Measurements from ENCODE around the gene ZSCAN21.

ZSCAN21 gene

DNA sequence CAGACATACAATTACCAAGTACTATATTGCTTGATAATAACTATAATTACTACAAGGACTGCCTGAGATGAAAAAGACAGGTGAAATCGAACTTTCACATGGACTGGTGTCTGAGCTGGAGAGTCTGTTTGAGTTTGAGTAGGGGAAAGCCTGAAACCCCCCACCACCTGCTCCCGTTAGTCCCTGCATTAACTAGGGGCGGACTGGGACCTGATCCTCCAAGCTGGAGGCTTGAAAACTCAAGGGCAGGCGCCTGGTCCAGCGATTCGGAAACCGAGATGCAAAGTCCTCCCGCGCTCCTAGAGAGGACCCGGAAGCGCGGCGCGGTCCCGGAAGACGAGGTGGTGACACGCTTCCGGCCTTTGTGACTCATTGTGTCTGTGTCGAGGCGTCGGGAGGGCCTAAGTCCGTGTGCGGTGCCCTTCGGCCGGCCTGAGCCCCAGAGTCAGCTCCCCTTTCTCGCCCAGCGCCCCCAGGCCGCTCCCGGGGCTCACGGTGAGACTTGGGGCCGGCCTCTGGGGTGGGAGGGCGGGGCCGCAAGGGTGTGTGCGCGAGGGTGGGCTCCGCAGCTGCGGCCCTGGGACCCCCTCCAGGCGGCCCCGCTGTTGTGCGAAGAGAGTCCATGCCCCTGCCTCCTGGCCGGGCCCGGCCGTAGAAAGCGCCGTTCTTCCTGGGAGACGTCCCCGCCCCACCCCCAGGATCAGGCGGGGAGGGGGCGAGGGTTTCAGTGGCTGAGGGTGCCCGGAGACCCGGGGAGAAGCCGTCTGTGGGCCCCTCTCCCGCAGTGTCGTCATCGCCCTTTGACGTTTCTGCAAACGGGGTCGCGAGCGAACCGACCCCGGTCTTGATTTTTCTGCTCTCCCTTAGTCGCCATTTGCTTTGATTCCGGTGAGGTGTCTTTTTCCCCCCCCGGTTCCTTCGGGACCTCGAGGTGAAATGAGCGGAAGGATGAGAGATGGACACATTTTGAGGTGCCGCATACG lies 34.1 kb upstream of the ZSCAN21 start, which contains the start of gene ZKSCAN1:
Gene ZKSCAN1 (plus strand): TSS at position 365 of the 983 bp plus-strand sequence. CDS start 7,911 bp downstream, outside the sequence.
- no peaks in the 10 kb centered on the region for H3K27me3 ChIP-seq (ENCODE audit: control insufficient read depth, insufficient read depth, low read length)
- peaks cover 10% of the 10 kb centered on the region for H3K4me1 ChIP-seq (ENCODE audit: control insufficient read depth, low read depth, low read length)
- peaks cover 6% of the 10 kb centered on the region for H3K36me3 ChIP-seq (ENCODE audit: control insufficient read depth, low read depth, low read length)
- H3K9me3 ChIP-seq (ENCODE audit: control insufficient read depth, low read depth, low read length) = no peaks in the 10 kb centered on the region
- peak within 1 kb of the TSS; percentile 93 for H3K4me3 ChIP-seq (ENCODE audit: low read length)
- H3K9ac ChIP-seq (ENCODE audit: low read length) = peak within 1 kb of the TSS; percentile 97
- H3K27ac ChIP-seq (ENCODE audit: low read length) = peak within 1 kb of the TSS; percentile 82

DNA sequence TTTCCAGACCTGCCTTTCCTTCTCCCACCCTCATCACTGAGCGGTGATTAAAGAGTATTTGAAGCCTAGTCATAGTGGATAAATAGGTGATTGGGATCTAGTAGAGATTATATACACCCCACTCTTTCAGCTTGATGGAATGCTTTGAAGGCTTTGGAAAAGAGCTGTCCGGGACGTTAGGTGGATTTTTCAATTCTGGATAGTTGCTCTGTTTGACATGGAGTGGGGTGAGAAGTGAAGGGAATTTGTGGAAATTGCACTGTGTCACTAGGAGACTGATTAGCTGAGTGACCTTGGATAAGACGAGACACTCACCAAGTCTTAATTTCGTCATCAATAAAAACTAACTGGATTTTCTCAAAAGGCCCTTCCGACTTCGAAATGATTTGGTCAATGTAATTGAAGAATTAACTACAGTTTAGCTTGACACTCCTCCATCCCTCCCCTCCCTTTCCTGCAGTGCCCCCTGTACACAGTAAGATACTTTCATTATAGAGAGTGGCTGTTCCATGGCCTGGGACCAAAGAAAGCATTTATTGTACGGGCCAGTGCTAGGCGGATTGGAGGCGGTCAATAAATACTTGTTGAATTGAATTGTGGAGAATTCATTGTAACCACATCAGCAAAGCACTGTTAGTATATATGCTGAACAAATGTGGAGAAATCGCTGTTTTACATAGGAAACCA lies 33.2 kb upstream of the ZSCAN21 start:
- H3K4me1 ChIP-seq (ENCODE audit: control insufficient read depth, low read depth, low read length) = peaks cover 10% of the 10 kb centered on the region
- peaks cover 6% of the 10 kb centered on the region for H3K36me3 ChIP-seq (ENCODE audit: control insufficient read depth, low read depth, low read length)
- peak overlapping the region; percentile 93 for H3K4me3 ChIP-seq (ENCODE audit: low read length)
- H3K27me3 ChIP-seq (ENCODE audit: control insufficient read depth, insufficient read depth, low read length) = no peaks in the 10 kb centered on the region
- peak overlapping the region; percentile 97 for H3K9ac ChIP-seq (ENCODE audit: low read length)
- H3K9me3 ChIP-seq (ENCODE audit: control insufficient read depth, low read depth, low read length) = no peaks in the 10 kb centered on the region
- H3K27ac ChIP-seq (ENCODE audit: low read length) = peak overlapping the region; percentile 82

GRCh38 chr7:100017300-100017699 lies 32.3 kb upstream of the ZSCAN21 start:
- Histone ChIP-seq H3K9ac (ENCODE audit: low read length) (no peak overlapping the region), H3K4me3 (ENCODE audit: low read length) (no peak overlapping the region), H3K27me3 (ENCODE audit: control insufficient read depth, insufficient read depth, low read length) (no peaks in the 10 kb centered on the region), H3K4me1 (ENCODE audit: control insufficient read depth, low read depth, low read length) (peaks cover 10% of the 10 kb centered on the region), H3K9me3 (ENCODE audit: control insufficient read depth, low read depth, low read length) (no peaks in the 10 kb centered on the region), H3K36me3 (ENCODE audit: control insufficient read depth, low read depth, low read length) (peaks cover 9% of the 10 kb centered on the region), H3K27ac (ENCODE audit: low read length) (no peak overlapping the region)

DNA sequence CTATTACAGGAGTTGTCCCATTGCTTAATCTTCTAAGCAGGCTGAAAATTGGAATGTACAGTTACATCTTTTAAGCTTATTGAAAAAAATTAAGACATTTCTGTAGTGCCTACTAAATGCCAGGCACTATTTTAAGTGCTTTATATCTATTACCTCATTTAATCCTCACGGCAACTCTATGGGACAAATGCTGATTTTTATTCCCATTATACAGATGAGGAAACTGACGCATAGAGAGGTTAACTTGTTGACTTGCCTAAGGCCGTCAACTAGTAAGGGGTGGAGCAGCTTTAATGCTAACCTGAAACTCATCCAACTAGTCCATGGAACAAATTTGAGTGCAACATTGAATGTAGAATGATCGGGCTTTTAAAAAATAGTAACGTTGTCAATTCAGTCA lies 31.7 kb upstream of the ZSCAN21 start:
- Histone ChIP-seq H3K4me1 (ENCODE audit: control insufficient read depth, low read depth, low read length) (peaks cover 10% of the 10 kb centered on the region), H3K27me3 (ENCODE audit: control insufficient read depth, insufficient read depth, low read length) (no peaks in the 10 kb centered on the region), H3K4me3 (ENCODE audit: low read length) (no peak overlapping the region), H3K36me3 (ENCODE audit: control insufficient read depth, low read depth, low read length) (peaks cover 12% of the 10 kb centered on the region), H3K27ac (ENCODE audit: low read length) (no peak overlapping the region), H3K9ac (ENCODE audit: low read length) (no peak overlapping the region), H3K9me3 (ENCODE audit: control insufficient read depth, low read depth, low read length) (no peaks in the 10 kb centered on the region)

- no peaks in the 10 kb centered on the region for H3K27me3 ChIP-seq (ENCODE audit: control insufficient read depth, insufficient read depth, low read length)
- no peak overlapping the region for H3K4me3 ChIP-seq (ENCODE audit: low read length)
- H3K27ac ChIP-seq (ENCODE audit: low read length) = no peak overlapping the region
- no peak overlapping the region for H3K9ac ChIP-seq (ENCODE audit: low read length)
- peaks cover 27% of the 10 kb centered on the region for H3K36me3 ChIP-seq (ENCODE audit: control insufficient read depth, low read depth, low read length)
- no peaks in the 10 kb centered on the region for H3K9me3 ChIP-seq (ENCODE audit: control insufficient read depth, low read depth, low read length)
- peaks cover 10% of the 10 kb centered on the region for H3K4me1 ChIP-seq (ENCODE audit: control insufficient read depth, low read depth, low read length)
Observed at GRCh38 chr7:100019908-100020307, 29.7 kb upstream of the ZSCAN21 start.

DNA sequence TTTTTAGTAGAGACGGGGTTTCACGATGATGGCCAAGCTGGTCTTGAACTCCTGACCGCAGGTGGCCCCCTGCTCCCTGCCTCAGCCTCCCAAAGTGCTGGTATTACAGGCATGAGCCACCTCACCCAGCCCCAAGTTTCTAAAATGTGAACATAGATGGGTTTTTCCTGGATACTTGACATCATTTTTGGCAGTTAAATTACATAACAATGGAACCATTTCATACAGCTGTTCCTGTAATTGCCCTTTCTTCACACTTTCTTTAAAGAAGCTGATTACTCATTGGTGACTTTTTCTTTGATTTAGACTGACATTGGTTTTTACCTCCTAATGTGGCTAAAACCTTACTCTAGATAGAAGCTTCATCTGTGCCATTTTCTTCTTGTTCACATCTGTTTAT lies 28.3 kb upstream of the ZSCAN21 start:
- Histone ChIP-seq H3K27me3 (ENCODE audit: control insufficient read depth, insufficient read depth, low read length) (no peaks in the 10 kb centered on the region), H3K4me3 (ENCODE audit: low read length) (no peak overlapping the region), H3K27ac (ENCODE audit: low read length) (no peak overlapping the region), H3K36me3 (ENCODE audit: control insufficient read depth, low read depth, low read length) (peaks cover 41% of the 10 kb centered on the region), H3K9me3 (ENCODE audit: control insufficient read depth, low read depth, low read length) (no peaks in the 10 kb centered on the region), H3K4me1 (ENCODE audit: control insufficient read depth, low read depth, low read length) (peaks cover 6% of the 10 kb centered on the region), H3K9ac (ENCODE audit: low read length) (no peak overlapping the region)

- H3K36me3 ChIP-seq (ENCODE audit: control insufficient read depth, low read depth, low read length) = peaks cover 49% of the 10 kb centered on the region
- H3K27ac ChIP-seq (ENCODE audit: low read length) = no peak overlapping the region
Observed at GRCh38 chr7:100022621-100023020, 27.0 kb upstream of the ZSCAN21 start.

GRCh38 chr7:100023526-100023925 lies 26.0 kb upstream of the ZSCAN21 start:
- no peak overlapping the region for H3K4me3 ChIP-seq (ENCODE audit: low read length)
- H3K36me3 ChIP-seq (ENCODE audit: control insufficient read depth, low read depth, low read length) = peaks cover 49% of the 10 kb centered on the region
- H3K27me3 ChIP-seq (ENCODE audit: control insufficient read depth, insufficient read depth, low read length) = no peaks in the 10 kb centered on the region
- H3K4me1 ChIP-seq (ENCODE audit: control insufficient read depth, low read depth, low read length) = no peaks in the 10 kb centered on the region
- no peak overlapping the region for H3K27ac ChIP-seq (ENCODE audit: low read length)
- no peaks in the 10 kb centered on the region for H3K9me3 ChIP-seq (ENCODE audit: control insufficient read depth, low read depth, low read length)
- H3K9ac ChIP-seq (ENCODE audit: low read length) = no peak overlapping the region

More at GRCh38 chr7:100022621-100023020, 27.0 kb upstream of the ZSCAN21 start:
- no peak overlapping the region for H3K4me3 ChIP-seq (ENCODE audit: low read length)
- no peaks in the 10 kb centered on the region for H3K9me3 ChIP-seq (ENCODE audit: control insufficient read depth, low read depth, low read length)
- no peak overlapping the region for H3K9ac ChIP-seq (ENCODE audit: low read length)
- H3K27me3 ChIP-seq (ENCODE audit: control insufficient read depth, insufficient read depth, low read length) = no peaks in the 10 kb centered on the region
- H3K4me1 ChIP-seq (ENCODE audit: control insufficient read depth, low read depth, low read length) = no peaks in the 10 kb centered on the region

- Histone ChIP-seq H3K36me3 (ENCODE audit: control insufficient read depth, low read depth, low read length) (peaks cover 45% of the 10 kb centered on the region), H3K4me1 (ENCODE audit: control insufficient read depth, low read depth, low read length) (no peaks in the 10 kb centered on the region), H3K9ac (ENCODE audit: low read length) (no peak overlapping the region), H3K4me3 (ENCODE audit: low read length) (no peak overlapping the region), H3K9me3 (ENCODE audit: control insufficient read depth, low read depth, low read length) (no peaks in the 10 kb centered on the region), H3K27me3 (ENCODE audit: control insufficient read depth, insufficient read depth, low read length) (no peaks in the 10 kb centered on the region), H3K27ac (ENCODE audit: low read length) (no peak overlapping the region)
Observed at GRCh38 chr7:100024020-100024619, 25.5 kb upstream of the ZSCAN21 start.

DNA sequence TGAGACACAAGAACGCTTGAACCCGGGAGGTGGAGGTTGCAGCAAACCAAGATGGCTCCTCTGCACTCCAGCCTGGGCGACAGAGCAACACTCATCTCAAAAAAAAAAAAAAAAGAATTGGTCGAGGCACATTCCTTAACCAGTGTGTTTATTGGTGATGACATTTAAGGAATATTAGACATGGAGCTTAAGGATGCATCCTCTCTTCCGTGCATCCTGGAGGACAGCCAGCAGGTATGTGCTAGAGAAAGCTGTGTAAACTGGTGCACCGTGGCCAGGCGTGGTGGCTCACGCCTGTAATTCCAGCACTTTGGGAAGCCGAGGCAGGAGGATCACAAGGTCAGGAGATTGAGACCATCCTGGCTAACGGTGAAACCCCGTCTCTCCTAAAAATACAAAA lies 22.4 kb upstream of the ZSCAN21 start:
- H3K36me3 ChIP-seq (ENCODE audit: control insufficient read depth, low read depth, low read length) = peaks cover 61% of the 10 kb centered on the region
- H3K4me3 ChIP-seq (ENCODE audit: low read length) = no peak overlapping the region
- H3K9ac ChIP-seq (ENCODE audit: low read length) = no peak overlapping the region
- no peaks in the 10 kb centered on the region for H3K9me3 ChIP-seq (ENCODE audit: control insufficient read depth, low read depth, low read length)
- no peaks in the 10 kb centered on the region for H3K27me3 ChIP-seq (ENCODE audit: control insufficient read depth, insufficient read depth, low read length)
- no peak overlapping the region for H3K27ac ChIP-seq (ENCODE audit: low read length)
- H3K4me1 ChIP-seq (ENCODE audit: control insufficient read depth, low read depth, low read length) = no peaks in the 10 kb centered on the region

- H3K9me3 ChIP-seq (ENCODE audit: control insufficient read depth, low read depth, low read length) = no peaks in the 10 kb centered on the region
- no peak overlapping the region for H3K9ac ChIP-seq (ENCODE audit: low read length)
- H3K36me3 ChIP-seq (ENCODE audit: control insufficient read depth, low read depth, low read length) = peaks cover 59% of the 10 kb centered on the region
- no peak overlapping the region for H3K27ac ChIP-seq (ENCODE audit: low read length)
- no peaks in the 10 kb centered on the region for H3K27me3 ChIP-seq (ENCODE audit: control insufficient read depth, insufficient read depth, low read length)
- no peaks in the 10 kb centered on the region for H3K4me1 ChIP-seq (ENCODE audit: control insufficient read depth, low read depth, low read length)
- H3K4me3 ChIP-seq (ENCODE audit: low read length) = no peak overlapping the region
Observed at GRCh38 chr7:100029596-100029995, 20.0 kb upstream of the ZSCAN21 start.

All from iPS-18a (cell line).